BLaER1 (cell line): Measurements from ENCODE around the gene GOLGA5.
"Not testable (repeated sequence)": the region's sequence is repeated elsewhere in the genome, so short reads cannot be mapped to it uniquely, and the experiment has no call there.

ENCODE experiments used
- H3K27ac ChIP-seq: shearing (Covaris generic); formaldehyde crosslinking; 2 replicates; pipeline ENCODE4 v1.8.1; 2022
- H3K27me3 ChIP-seq: shearing (Covaris generic); formaldehyde crosslinking; 2 replicates; pipeline ENCODE4 v1.8.1; 2022
- H3K36me3 ChIP-seq: shearing (Covaris generic); formaldehyde crosslinking; 2 replicates; pipeline ENCODE4 v1.8.1; 2022
- H3K4me1 ChIP-seq: shearing (Covaris generic); formaldehyde crosslinking; 2 replicates; pipeline ENCODE4 v1.8.1; 2022
- H3K4me2 ChIP-seq: shearing (Covaris generic); formaldehyde crosslinking; 2 replicates; pipeline ENCODE4 v1.8.1; 2022
- H3K4me3 ChIP-seq: shearing (Covaris generic); formaldehyde crosslinking; 2 replicates; pipeline ENCODE4 v1.8.1; 2022
- H3K9ac ChIP-seq: shearing (Covaris generic); formaldehyde crosslinking; 2 replicates; pipeline ENCODE4 v1.8.1; 2022
- H3K9me3 ChIP-seq: shearing (Covaris generic); formaldehyde crosslinking; 2 replicates; pipeline ENCODE4 v1.8.1; 2022
- H4K20me1 ChIP-seq: shearing (Covaris generic); formaldehyde crosslinking; 2 replicates; pipeline ENCODE4 v1.8.1; 2022
- Cebpa-rat ChIP-seq: shearing (Covaris generic); IDR thresholded peaks from 2 replicates; pipeline ENCODE4 v1.8.1; 2022

The GOLGA5 gene, protein sequence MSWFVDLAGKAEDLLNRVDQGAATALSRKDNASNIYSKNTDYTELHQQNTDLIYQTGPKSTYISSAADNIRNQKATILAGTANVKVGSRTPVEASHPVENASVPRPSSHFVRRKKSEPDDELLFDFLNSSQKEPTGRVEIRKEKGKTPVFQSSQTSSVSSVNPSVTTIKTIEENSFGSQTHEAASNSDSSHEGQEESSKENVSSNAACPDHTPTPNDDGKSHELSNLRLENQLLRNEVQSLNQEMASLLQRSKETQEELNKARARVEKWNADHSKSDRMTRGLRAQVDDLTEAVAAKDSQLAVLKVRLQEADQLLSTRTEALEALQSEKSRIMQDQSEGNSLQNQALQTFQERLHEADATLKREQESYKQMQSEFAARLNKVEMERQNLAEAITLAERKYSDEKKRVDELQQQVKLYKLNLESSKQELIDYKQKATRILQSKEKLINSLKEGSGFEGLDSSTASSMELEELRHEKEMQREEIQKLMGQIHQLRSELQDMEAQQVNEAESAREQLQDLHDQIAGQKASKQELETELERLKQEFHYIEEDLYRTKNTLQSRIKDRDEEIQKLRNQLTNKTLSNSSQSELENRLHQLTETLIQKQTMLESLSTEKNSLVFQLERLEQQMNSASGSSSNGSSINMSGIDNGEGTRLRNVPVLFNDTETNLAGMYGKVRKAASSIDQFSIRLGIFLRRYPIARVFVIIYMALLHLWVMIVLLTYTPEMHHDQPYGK

GRCh38 chr14:92793709-92794546 is at the start of gene GOLGA5:
Gene GOLGA5 (plus strand): TSS chr14:92794305. CDS start chr14:92797438, 3,133 bp downstream.
- H3K4me2 ChIP-seq = peak within 1 kb of the TSS; percentile 81
- peak within 1 kb of the TSS; percentile 82 for H3K4me3 ChIP-seq
- peaks cover 17% of the 10 kb centered on the region for H3K4me1 ChIP-seq
- TF ChIP-seq Cebpa-rat = peak; percentile 84
- H3K27ac ChIP-seq = peak within 1 kb of the TSS; percentile 84
- no peaks in the 10 kb centered on the region for H3K27me3 ChIP-seq
- H3K9me3 ChIP-seq = peaks cover 30% of the 10 kb centered on the region
- peaks cover 19% of the 10 kb centered on the region for H3K36me3 ChIP-seq
- H3K9ac ChIP-seq = peak within 1 kb of the TSS; percentile 93
- H4K20me1 ChIP-seq = no peaks in the 10 kb centered on the region

DNA sequence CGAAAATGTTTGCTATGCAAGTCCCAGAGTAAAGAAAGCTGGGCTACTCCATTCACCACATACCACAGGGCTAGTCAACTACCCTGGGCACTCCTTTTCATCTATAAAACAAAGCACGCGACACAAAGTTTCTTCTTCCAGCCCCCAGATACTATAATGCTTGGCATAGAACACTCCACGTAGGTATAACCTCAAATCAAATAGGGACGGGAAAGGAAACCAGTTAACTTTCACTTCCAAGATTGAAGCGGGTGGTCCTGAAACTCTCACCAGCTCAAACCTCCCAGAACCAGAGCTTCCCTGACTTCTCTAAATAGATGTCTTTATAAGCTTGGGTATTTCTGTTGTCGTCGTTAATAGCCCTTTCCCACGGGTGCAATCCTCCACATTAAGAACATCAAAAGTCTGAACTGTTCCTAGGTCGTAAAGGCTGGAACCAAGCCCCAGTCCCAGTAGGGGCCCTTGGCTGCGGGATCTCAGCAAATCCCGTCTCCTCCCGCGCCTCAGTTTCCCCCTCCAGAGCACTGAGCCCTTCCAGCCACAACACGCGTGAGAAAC is 46.3 kb upstream of the GOLGA5 start:
- Histone ChIP-seq H3K9ac (peak overlapping the region; percentile 71), H3K4me2 (peak overlapping the region; percentile 98), H3K27ac (no peak overlapping the region), H3K27me3 (peaks cover 8% of the 10 kb centered on the region), H3K4me1 (peaks cover 63% of the 10 kb centered on the region), H3K9me3 (peaks cover 15% of the 10 kb centered on the region), H3K4me3 (peak overlapping the region; percentile 76), H4K20me1 (no peaks in the 10 kb centered on the region), H3K36me3 (no peaks in the 10 kb centered on the region)
- no peak for TF ChIP-seq Cebpa-rat

DNA sequence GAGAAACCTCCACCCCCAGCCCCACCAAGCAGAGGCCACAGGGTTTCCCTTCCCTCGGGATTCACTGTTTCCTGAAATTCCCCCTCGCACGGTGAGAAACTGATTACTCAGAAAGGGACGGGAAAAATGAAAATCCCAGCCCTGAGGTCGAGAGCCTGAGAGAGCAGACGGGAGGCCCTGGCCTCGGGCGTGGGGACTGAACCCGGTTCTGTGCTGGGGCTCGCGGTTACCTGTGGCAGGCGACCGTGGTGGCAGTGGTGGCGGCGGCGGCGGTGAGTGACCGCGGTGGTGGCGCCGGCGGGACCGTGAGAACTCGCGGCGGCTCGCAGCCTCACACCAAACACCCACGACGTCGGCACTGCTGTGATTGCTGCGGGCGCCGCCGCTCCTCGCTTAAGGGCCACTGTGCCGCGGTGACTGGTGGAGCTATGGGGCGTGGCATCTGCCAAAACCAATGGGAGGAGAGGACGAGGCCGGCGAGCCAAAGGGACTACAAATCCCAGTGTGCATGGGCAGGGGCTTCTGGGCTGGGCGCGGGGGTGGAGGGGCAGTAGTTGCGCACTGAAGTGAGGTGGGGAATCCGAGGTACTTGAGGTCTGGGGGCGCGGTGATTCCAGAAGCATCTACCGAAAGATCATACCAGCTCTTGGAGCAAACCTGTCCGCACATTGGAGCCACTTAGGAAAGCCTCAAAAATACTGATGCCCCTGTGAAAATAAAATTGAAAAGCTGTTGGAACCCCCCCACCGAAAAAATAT is 45.7 kb upstream of the GOLGA5 start, which contains the start of gene LGMN:
Gene LGMN (minus strand): TSS at position 369 of the 758 bp plus-strand sequence. CDS start 15,841 bp downstream, outside the sequence.
- Histone ChIP-seq H3K9ac (peak within 1 kb of the TSS; percentile 71), H3K4me1 (peaks cover 70% of the 10 kb centered on the region)

GRCh38 chr14:92750222-92750728 is 43.8 kb upstream of the GOLGA5 start:
- H3K4me3 ChIP-seq = peak overlapping the region; percentile 55
- H3K4me1 ChIP-seq = peaks cover 73% of the 10 kb centered on the region
- not testable (repeated sequence) for H3K36me3 ChIP-seq, H4K20me1 ChIP-seq, H3K27me3 ChIP-seq
- peak overlapping the region; percentile 12 for H3K9ac ChIP-seq
- peak overlapping the region; percentile 86 for H3K4me2 ChIP-seq
- H3K27ac ChIP-seq = peak overlapping the region; percentile 27
- H3K9me3 ChIP-seq = peaks cover 25% of the 10 kb centered on the region

More for the DNA sequence above, 45.7 kb upstream of the GOLGA5 start, which contains the start of gene LGMN:
- Histone ChIP-seq H3K27me3 (peaks cover 8% of the 10 kb centered on the region), H3K36me3 (no peaks in the 10 kb centered on the region), H4K20me1 (no peaks in the 10 kb centered on the region), H3K9me3 (peaks cover 21% of the 10 kb centered on the region), H3K4me3 (peak within 1 kb of the TSS; percentile 76), H3K27ac (no peak within 1 kb of the TSS), H3K4me2 (peak within 1 kb of the TSS; percentile 98)
- no peak for TF ChIP-seq Cebpa-rat

DNA sequence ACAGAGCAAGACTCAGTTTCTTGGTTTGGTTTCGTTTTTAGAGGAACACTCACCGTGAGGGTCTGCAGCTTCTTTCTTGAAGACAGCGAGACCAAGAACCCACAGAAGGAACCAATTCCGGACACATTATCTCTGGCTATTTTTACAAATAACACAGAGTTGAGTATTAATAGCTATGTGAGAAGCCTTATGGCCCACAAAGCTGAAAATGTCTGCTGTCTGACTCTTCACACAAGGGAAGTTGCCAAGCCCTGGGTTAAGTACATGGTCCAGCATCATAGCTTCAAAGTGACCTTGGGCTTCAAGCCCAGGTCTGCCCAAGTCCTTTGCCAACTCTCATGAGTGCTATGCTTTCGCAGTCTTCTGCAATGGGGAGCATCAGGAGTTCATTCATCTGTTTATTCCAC is 43.1 kb upstream of the GOLGA5 start:
- Histone ChIP-seq H3K36me3 (no peaks in the 10 kb centered on the region), H3K9me3 (peaks cover 25% of the 10 kb centered on the region), H4K20me1 (no peaks in the 10 kb centered on the region), H3K4me2 (peak overlapping the region; percentile 86), H3K9ac (peak overlapping the region; percentile 12; the same call in 1 of the 2 replicates), H3K4me1 (peaks cover 69% of the 10 kb centered on the region), H3K27ac (peak overlapping the region; percentile 27), H3K27me3 (peaks cover 8% of the 10 kb centered on the region), H3K4me3 (peak overlapping the region; percentile 55)
- no peak for TF ChIP-seq Cebpa-rat

- Histone ChIP-seq H3K9me3 (peaks cover 31% of the 10 kb centered on the region), H3K36me3 (no peaks in the 10 kb centered on the region), H4K20me1 (no peaks in the 10 kb centered on the region), H3K27me3 (peaks cover 8% of the 10 kb centered on the region), H3K4me2 (peak overlapping the region; percentile 86), H3K4me1 (peaks cover 60% of the 10 kb centered on the region), H3K9ac (no peak overlapping the region), H3K27ac (no peak overlapping the region; the same call in 1 of the 2 replicates), H3K4me3 (no peak overlapping the region)
- no peak for TF ChIP-seq Cebpa-rat
Observed at GRCh38 chr14:92751819-92752218, 42.3 kb upstream of the GOLGA5 start.

- no peaks in the 10 kb centered on the region for H4K20me1 ChIP-seq
- H3K27ac ChIP-seq = no peak overlapping the region
- H3K9me3 ChIP-seq = peaks cover 35% of the 10 kb centered on the region
- H3K36me3 ChIP-seq = no peaks in the 10 kb centered on the region
- no peak for TF ChIP-seq Cebpa-rat
- H3K4me2 ChIP-seq = peak overlapping the region; percentile 49
- H3K4me3 ChIP-seq = no peak overlapping the region
- no peak overlapping the region for H3K9ac ChIP-seq
- peaks cover 46% of the 10 kb centered on the region for H3K4me1 ChIP-seq
- peaks cover 4% of the 10 kb centered on the region; the same call in 1 of the 2 replicates for H3K27me3 ChIP-seq
Observed at GRCh38 chr14:92753250-92753649, 40.9 kb upstream of the GOLGA5 start.

- Histone ChIP-seq H3K27ac (no peak overlapping the region), H3K4me3 (no peak overlapping the region), H3K9me3 (peaks cover 34% of the 10 kb centered on the region), H3K4me2 (no peak overlapping the region), H3K4me1 (peaks cover 52% of the 10 kb centered on the region), H4K20me1 (no peaks in the 10 kb centered on the region), H3K27me3 (no peaks in the 10 kb centered on the region), H3K36me3 (no peaks in the 10 kb centered on the region), H3K9ac (no peak overlapping the region)
- no peak for TF ChIP-seq Cebpa-rat
Observed at GRCh38 chr14:92754966-92755365, 39.1 kb upstream of the GOLGA5 start.
